NCI-H1417 (cell line): ENCODE results near the gene HEXB.
"Not testable (repeated sequence)": the region's sequence is repeated elsewhere in the genome, so short reads cannot be mapped to it uniquely, and the experiment has no call there.

ENCODE experiments used
- DNase-seq, 3 experiments: peaks; one replicate each; lab custom pipeline; 2025; lab: John Stamatoyannopoulos, UW

HEXB gene

DNA sequence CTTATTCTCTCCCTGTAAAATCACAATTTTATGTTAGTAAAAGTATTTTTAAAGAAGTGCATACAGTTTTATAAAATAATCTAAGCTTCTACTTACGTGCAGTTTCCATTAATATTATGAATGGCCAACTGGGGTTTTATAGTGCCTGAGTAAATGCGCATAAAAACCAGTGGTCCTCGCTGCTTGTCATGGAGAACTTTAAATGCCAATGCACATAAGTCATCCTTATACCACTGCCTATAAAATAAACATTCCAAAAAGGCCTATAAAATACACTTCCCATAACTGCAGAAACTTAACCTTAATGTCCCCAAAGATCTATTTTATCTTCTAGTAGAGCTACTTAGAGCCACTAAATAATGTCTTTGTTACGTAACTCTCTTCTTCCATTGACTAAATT is 53.4 kb downstream of the HEXB start:
- DNase-seq, result no peak

DNA sequence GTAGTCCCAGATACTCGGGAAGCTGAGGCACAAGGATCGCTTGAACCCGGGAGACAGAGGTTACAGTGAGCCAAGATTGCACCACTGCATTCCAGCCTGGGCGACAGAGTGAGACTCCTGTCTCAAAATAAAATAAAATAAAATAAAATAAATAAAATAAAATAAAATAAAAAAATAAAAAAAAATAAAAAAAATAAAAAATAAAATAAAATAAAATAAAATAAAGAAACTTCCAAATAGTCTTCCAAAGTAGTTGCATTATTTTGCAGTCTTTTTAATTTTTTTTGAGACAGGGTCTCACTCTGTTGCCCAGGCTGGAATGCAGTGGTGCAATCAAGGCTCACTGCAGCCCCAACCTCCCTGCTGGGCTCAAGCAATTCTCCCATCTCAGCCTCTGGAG is 63.7 kb downstream of the HEXB start:
- not testable (repeated sequence) for DNase-seq

DNA sequence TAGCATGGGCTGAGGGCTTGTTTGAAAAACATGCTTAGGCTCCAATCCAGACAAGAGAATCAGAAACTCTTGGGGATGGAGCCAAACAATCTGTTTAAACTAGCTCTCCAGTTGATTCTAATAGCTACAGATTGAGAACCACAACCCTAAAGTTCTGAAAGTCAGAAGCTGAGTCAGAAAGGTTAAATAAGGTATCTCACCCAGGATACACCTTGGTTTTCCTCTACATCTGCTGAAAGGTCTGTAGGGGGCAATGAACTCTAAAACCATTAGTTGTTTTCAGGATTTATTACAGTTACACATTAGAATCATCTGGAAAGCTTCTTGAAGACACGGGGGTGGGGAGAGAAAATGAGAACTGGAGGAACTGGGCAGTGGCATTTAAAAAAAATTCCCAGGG is 76.2 kb downstream of the HEXB start:
- no peak for DNase-seq

DNA sequence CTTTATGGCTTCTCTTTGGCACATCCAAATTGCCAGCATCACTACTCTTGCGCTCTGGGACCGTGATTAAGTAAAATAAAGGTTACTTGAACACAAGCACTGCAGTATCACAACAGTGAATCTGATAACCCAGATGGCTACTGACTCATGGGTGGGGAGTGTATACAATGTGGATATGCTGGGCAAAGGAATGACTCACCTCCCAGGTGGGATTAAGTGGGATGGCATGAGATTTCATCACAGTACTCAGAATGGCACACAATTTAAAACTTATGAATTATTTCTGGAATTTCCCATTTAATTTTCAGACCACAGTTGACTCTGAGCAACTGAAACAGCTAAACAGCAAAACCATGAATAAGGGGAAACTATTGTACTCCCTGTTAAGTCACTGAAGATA is 77.6 kb downstream of the HEXB start:
- no peak for DNase-seq

DNA sequence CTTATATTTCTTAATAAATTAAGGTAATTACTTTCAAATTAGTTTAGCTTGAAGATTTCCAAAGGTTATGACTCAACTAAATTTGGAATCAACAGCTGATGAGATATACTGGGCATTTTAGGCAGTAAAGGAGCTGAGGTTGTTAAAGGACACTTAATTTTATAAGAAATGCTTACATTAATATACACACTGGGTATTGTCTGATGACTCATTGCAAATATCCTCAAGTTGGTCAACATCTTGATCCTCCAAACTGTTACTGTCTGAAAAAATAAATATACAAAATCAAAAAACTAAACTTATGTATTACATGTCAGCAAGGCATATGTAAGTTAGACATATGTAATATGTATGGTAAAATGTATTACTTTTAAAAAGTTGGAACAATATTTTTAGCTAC is 78.5 kb downstream of the HEXB start:
- no peak for DNase-seq

GRCh38 chr5:74765201-74765600 is 80.2 kb downstream of the HEXB start:
- DNase-seq, result peak in 1 of 3 experiments; percentile 60

- DNase-seq, result no peak
These were observed 80.9 kb downstream of the HEXB start for GRCh38 chr5:74765929-74766328.

GRCh38 chr5:74766418-74766848 is 81.4 kb downstream of the HEXB start:
- no peak for DNase-seq

DNA sequence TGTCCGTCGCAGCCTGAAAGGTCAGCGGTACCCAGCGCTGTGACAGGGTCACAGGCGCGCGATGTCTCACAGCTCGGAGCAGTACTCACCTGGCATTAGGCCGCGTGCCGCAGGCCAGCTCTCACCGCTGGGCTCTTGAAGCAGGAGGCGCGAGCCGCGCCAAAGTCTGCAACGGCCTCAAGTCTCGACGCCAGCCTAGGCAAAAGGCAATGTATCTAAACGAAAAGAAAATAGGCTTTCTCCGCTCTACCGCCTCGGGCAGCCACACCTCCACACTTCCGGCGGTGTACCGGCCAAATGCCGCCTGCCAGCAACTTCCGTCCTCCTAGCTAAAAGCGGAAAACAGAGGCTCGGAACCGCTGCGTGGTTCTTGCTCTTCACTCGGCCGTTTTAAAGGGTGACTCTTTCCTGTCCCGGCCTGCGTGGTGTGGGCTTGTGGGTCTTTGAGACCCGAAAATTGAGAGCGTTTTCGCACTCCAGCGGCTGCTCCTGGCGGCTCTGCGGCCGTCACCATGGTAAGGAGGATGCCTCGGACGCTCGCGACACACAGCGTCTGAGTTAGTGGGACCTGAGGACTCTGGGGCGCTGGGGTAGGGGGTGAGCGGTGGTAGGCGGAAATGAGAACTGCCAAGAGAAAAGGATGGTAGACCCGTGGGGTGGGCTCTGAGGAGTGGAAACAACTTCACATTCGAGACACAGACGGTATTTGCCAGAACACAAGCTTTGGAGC is 82.0 kb downstream of the HEXB start, which contains the start of the genes GFM2 and NSA2:
TSS of gene GFM2 (minus strand) at position 269 of the 730 bp plus-strand sequence. CDS start 3,375 bp downstream, outside the sequence.
TSS of gene NSA2 (plus strand) at position 401 of the 730 bp plus-strand sequence. CDS start at position 513, 112 bp downstream.
- peak; percentile 87 to 94 (median 93) for DNase-seq

- DNase-seq, result no peak
These were observed 82.5 kb downstream of the HEXB start for GRCh38 chr5:74767579-74767913.
